ENCODE measurements around the gene BTRC.

BTRC gene

DNA sequence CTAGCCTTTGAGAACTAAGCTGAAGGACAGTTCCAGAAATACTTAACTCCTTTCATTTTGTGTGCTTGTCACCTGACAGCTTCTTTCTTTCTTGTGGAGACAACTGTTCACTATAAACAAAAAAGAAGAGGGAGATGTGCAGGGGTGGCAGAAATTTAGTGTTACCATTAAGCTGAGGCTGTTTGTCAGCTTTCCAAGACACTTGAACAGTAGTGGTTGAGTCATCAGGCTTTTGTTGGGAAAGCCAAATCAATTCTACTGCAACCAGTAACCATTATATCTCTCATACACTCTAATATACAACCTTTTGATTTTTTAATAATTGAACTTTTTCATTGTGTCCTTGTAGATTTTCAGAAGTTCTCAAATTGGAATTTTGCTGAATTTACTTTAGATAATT lies 158.8 kb downstream of the BTRC start:
- H3K36me3 Mint-ChIP-seq (ENCODE audit: low read depth), result no peaks in the 10 kb centered on the region
- no peaks in the 10 kb centered on the region for H3K4me1 Mint-ChIP-seq
- ATAC-seq (no peak), DNase-seq (no peak)
- no peak overlapping the region for H3K4me3 Mint-ChIP-seq
- H3K9me3 Mint-ChIP-seq, result no peaks in the 10 kb centered on the region
- no peak overlapping the region for H3K27ac Mint-ChIP-seq
- no peaks in the 10 kb centered on the region for H3K27me3 Mint-ChIP-seq

DNA sequence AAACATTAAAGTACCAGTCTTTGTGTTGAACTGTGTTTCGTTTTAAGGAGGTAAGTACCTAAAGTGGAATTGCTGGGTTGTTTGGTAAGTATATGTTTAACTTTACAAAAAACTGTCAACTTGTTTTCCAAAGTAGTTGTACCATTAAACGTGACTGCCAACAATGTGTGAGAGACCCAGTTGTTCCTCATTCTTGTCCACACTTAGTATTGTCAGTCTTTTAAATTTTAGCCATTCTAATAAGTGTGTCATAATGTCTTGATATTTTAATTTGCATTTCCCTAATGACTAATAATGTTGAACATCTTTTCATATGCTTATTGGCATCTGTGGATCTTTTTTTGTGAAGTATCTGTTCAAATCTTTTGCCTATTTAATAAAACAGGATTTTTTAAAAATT lies 159.8 kb downstream of the BTRC start:
- no peak overlapping the region for H3K4me3 Mint-ChIP-seq
- no peaks in the 10 kb centered on the region for H3K27me3 Mint-ChIP-seq
- ATAC-seq, result no peak
- no peaks in the 10 kb centered on the region for H3K36me3 Mint-ChIP-seq (ENCODE audit: low read depth)
- no peaks in the 10 kb centered on the region for H3K4me1 Mint-ChIP-seq
- no peak overlapping the region for H3K27ac Mint-ChIP-seq
- no peaks in the 10 kb centered on the region for H3K9me3 Mint-ChIP-seq
- DNase-seq, result no peak

GRCh38 chr10:101525848-101526247 lies 171.9 kb downstream of the BTRC start:
- H3K9me3 Mint-ChIP-seq, result no peaks in the 10 kb centered on the region
- ATAC-seq (no peak), DNase-seq (no peak)
- H3K27ac Mint-ChIP-seq, result no peak overlapping the region
- peaks cover 4% of the 10 kb centered on the region for H3K36me3 Mint-ChIP-seq (ENCODE audit: low read depth)
- H3K4me3 Mint-ChIP-seq, result no peak overlapping the region
- H3K27me3 Mint-ChIP-seq, result no peaks in the 10 kb centered on the region
- peaks cover 6% of the 10 kb centered on the region for H3K4me1 Mint-ChIP-seq

DNA sequence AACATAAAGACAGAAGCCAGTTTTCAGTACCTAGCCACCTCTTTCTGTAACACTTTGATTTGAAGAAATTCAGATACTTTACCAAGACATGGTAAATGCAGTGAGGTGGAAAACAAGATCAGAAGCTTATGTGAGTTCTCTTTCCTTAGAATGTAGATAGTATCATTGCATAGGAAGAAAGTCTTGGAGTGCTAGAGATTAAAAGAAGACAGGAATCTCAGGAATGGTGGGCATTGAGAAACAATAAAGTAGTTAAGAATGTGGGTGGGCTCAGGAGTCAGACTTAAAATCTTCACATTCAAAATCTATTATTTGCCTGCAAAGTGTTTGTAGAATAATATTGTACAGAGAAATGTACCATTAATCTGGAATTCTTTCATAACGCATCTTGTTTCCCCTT lies 175.2 kb downstream of the BTRC start:
- Mint-ChIP-seq H3K4me3 (no peak overlapping the region), H3K36me3 (ENCODE audit: low read depth) (no peaks in the 10 kb centered on the region), H3K27ac (no peak overlapping the region), H3K27me3 (no peaks in the 10 kb centered on the region), H3K4me1 (peaks cover 6% of the 10 kb centered on the region), H3K9me3 (no peaks in the 10 kb centered on the region)
- ATAC-seq, result no peak
- DNase-seq, result no peak

DNA sequence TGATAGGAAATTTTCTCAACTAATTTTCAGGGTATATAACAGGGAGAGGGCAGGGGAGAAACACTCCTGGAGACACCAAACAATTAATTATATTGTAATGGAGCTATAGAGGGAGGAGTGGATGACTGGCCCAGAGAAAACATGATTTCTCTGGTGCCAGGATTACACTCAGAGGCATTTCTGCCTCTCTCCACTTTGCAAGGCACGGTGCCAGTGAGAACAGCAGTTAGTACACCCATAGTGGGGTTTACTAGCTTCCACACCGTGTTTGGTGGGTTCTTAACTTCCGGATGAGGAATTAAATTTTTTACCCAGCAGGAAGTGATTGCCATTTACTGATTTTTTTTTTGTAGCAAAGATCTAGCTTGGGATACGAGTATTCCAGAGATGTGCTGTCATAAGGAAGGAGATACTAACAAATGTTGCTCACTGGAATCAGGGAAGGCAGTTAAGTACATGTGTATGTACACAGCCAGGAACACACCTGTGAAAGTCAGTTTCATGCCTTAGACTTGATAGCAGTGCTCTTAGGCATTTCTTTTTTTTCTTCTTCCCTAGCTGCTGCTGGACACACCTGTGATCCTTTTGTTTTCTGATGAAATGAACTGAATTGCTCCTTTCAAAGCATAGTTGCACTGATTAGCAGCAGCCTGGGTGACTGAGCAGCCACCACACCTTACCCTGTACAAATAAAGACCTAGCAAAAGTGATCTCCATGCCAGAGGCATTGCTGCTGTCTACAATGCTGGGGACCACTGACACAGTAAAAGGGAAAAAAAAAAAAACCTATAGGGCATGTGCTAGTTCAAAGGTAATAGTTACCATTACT lies 176.0 kb downstream of the BTRC start:
- H3K4me1 Mint-ChIP-seq, result peaks cover 4% of the 10 kb centered on the region
- no peak overlapping the region for H3K4me3 Mint-ChIP-seq
- ATAC-seq (no peak), DNase-seq (no peak)
- H3K9me3 Mint-ChIP-seq, result no peaks in the 10 kb centered on the region
- no peaks in the 10 kb centered on the region for H3K36me3 Mint-ChIP-seq (ENCODE audit: low read depth)
- H3K27me3 Mint-ChIP-seq, result no peaks in the 10 kb centered on the region
- no peak overlapping the region for H3K27ac Mint-ChIP-seq

GRCh38 chr10:101535949-101536348 lies 182.0 kb downstream of the BTRC start:
- Mint-ChIP-seq H3K9me3 (no peaks in the 10 kb centered on the region), H3K36me3 (ENCODE audit: low read depth) (peaks cover 6% of the 10 kb centered on the region), H3K27ac (no peak overlapping the region), H3K4me3 (no peak overlapping the region), H3K27me3 (no peaks in the 10 kb centered on the region), H3K4me1 (no peaks in the 10 kb centered on the region)
- DNase-seq (no peak), ATAC-seq (no peak)

- Mint-ChIP-seq H3K4me1 (no peaks in the 10 kb centered on the region), H3K4me3 (no peak overlapping the region), H3K36me3 (ENCODE audit: low read depth) (peaks cover 6% of the 10 kb centered on the region), H3K27ac (no peak overlapping the region), H3K27me3 (no peaks in the 10 kb centered on the region), H3K9me3 (no peaks in the 10 kb centered on the region)
- ATAC-seq, result no peak
- DNase-seq, result no peak
These were observed 182.8 kb downstream of the BTRC start for GRCh38 chr10:101536800-101537199.

GRCh38 chr10:101538446-101538845 lies 184.5 kb downstream of the BTRC start:
- Mint-ChIP-seq H3K27me3 (no peaks in the 10 kb centered on the region), H3K27ac (no peak overlapping the region), H3K9me3 (no peaks in the 10 kb centered on the region), H3K4me1 (no peaks in the 10 kb centered on the region), H3K4me3 (no peak overlapping the region), H3K36me3 (ENCODE audit: low read depth) (peaks cover 7% of the 10 kb centered on the region)
- ATAC-seq (no peak), DNase-seq (no peak)

DNA sequence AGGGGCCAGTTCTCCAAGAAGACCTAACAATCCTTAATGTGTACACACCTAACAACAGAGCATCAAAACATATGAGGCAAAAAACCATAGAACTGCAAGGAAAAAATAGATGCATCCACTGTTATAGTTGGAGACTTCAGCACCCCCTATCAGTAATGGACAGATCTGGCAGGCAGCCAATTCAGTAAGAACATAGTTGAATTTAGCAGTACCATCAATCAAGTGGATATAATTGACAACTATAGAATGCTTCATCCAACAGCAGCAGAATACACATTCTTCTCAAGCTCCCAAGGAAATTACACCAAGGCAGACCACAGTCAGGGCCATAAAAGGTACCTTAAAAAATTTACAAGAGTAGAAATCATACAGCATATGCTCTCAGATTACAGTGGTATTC lies 191.9 kb downstream of the BTRC start:
- no peak for ATAC-seq
- no peaks in the 10 kb centered on the region for H3K4me1 Mint-ChIP-seq
- peaks cover 1% of the 10 kb centered on the region for H3K36me3 Mint-ChIP-seq (ENCODE audit: low read depth)

DNA sequence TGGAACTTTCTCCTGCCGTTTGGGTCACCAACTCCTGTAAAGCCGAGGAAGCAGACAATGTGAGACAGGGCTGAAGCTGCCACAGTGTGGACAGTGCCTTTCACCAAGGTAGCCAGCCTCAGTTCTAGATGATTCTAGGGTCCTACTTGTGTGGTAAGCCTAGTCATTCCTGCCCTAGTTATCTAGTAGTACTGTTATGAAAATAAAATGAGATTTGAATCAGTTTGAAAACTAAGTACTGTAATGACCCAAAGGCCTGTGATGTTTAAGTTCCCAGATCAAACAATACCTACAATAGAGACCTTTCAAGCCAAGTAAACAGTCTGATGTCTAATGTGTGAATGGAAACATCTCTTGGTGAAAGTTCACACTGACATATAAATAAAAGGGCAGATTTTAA lies 197.0 kb downstream of the BTRC start:
- Mint-ChIP-seq H3K27me3 (no peaks in the 10 kb centered on the region), H3K36me3 (ENCODE audit: low read depth) (peaks cover 3% of the 10 kb centered on the region), H3K27ac (peak overlapping the region; percentile 5), H3K4me3 (no peak overlapping the region), H3K9me3 (no peaks in the 10 kb centered on the region), H3K4me1 (no peaks in the 10 kb centered on the region)
- DNase-seq (no peak), ATAC-seq (peak; percentile 68)

More for the DNA sequence above, 191.9 kb downstream of the BTRC start:
- no peak for DNase-seq
- Mint-ChIP-seq H3K4me3 (no peak overlapping the region), H3K27ac (no peak overlapping the region), H3K27me3 (no peaks in the 10 kb centered on the region), H3K9me3 (no peaks in the 10 kb centered on the region)

- DNase-seq, result no peak
- no peaks in the 10 kb centered on the region for H3K27me3 Mint-ChIP-seq
- no peak overlapping the region for H3K27ac Mint-ChIP-seq
- no peak overlapping the region for H3K4me3 Mint-ChIP-seq
- ATAC-seq, result no peak
- H3K36me3 Mint-ChIP-seq (ENCODE audit: low read depth), result peaks cover 3% of the 10 kb centered on the region
- H3K4me1 Mint-ChIP-seq, result no peaks in the 10 kb centered on the region
- no peaks in the 10 kb centered on the region for H3K9me3 Mint-ChIP-seq
These were observed 198.5 kb downstream of the BTRC start for GRCh38 chr10:101552442-101552841.

- no peak for DNase-seq
- Mint-ChIP-seq H3K4me3 (no peak overlapping the region), H3K4me1 (peaks cover 6% of the 10 kb centered on the region), H3K27me3 (no peaks in the 10 kb centered on the region), H3K27ac (no peak overlapping the region), H3K36me3 (ENCODE audit: low read depth) (peaks cover 1% of the 10 kb centered on the region), H3K9me3 (no peaks in the 10 kb centered on the region)
- no peak for ATAC-seq
These were observed 203.6 kb downstream of the BTRC start for GRCh38 chr10:101557541-101557940.

GRCh38 chr10:101558204-101558603 lies 204.2 kb downstream of the BTRC start:
- H3K36me3 Mint-ChIP-seq (ENCODE audit: low read depth), result no peaks in the 10 kb centered on the region
- H3K9me3 Mint-ChIP-seq, result no peaks in the 10 kb centered on the region
- peaks cover 6% of the 10 kb centered on the region for H3K4me1 Mint-ChIP-seq
- DNase-seq, result no peak
- no peak for ATAC-seq
- no peak overlapping the region for H3K27ac Mint-ChIP-seq
- no peaks in the 10 kb centered on the region for H3K27me3 Mint-ChIP-seq
- no peak overlapping the region for H3K4me3 Mint-ChIP-seq

- Mint-ChIP-seq H3K27me3 (peaks cover 2% of the 10 kb centered on the region), H3K36me3 (ENCODE audit: low read depth) (no peaks in the 10 kb centered on the region), H3K4me3 (no peak overlapping the region), H3K4me1 (peaks cover 6% of the 10 kb centered on the region), H3K9me3 (no peaks in the 10 kb centered on the region), H3K27ac (no peak overlapping the region)
- no peak for ATAC-seq
- DNase-seq, result no peak
These were observed 205.0 kb downstream of the BTRC start for GRCh38 chr10:101558671-101559595.
